A549 (cell line): ENCODE data around the gene CCL3. TPM values are rescaled to one million over a fixed set of nuclear protein-coding genes. Genes with fewer than 3 reads are reported as not detected.
A peak's percentile ranks its signal among the peaks of the same experiment; 100 is the strongest.

Experiments used
- ATAC-seq, 2 experiments: fragments of 200-7000 bp in 1 of 2; fragments of >200 bp in 1 of 2; cut with Nextera tagmentation in 1 of 2; cut with Tn5 transposase in 1 of 2; 3 replicates each; pipeline versions ENCODE4 v1.8.0 to v1.9.1; 2018 to 2020; ENCODE audit warnings: mild to moderate bottlenecking in 1 of 2, moderate library complexity in 1 of 2
- CTCF ChIA-PET: fragments of 300-600 bp; sonication (Branson Sonifier 250); formaldehyde crosslinking; extraction: SDS; loops from one replicate; lab custom pipeline; 2021; ENCODE audit warnings: antibody characterized with exemption, inconsistent platforms; lab: Yijun Ruan, JAX
- POLR2A ChIA-PET: fragments of 350-600 bp; formaldehyde crosslinking; extraction: SDS; loops from one replicate; lab custom pipeline; 2021; ENCODE audit warnings: antibody characterized with exemption, inconsistent platforms; lab: Yijun Ruan, JAX
- DNase-seq, 2 experiments: peaks; one replicate each; pipeline versions ENCODE4 v3.0.0 to v3.0.0-alpha.2; 2011 to 2016; ENCODE audit warnings: low read depth in 1 of 2, low spot score in 1 of 2
- FAIRE-seq: peaks from 2 replicates; lab custom pipeline; 2011; peaks lifted over from hg19 to GRCh38; lab: Jason Lieb, UNC
- H3K27ac ChIP-seq, 2 experiments: fragments of >200 bp; sonication (Bioruptor Twin); formaldehyde crosslinking; 3 replicates each; pipeline ENCODE4 v1.5.1; 2016 to 2017
- H3K4me1 ChIP-seq: fragments of >200 bp; sonication (Bioruptor Twin); formaldehyde crosslinking; 3 replicates; pipeline ENCODE4 v1.6.1; 2016
- H3K4me2 ChIP-seq: fragments of >200 bp; sonication (Bioruptor Twin); formaldehyde crosslinking; 3 replicates; pipeline ENCODE4 v1.6.1; 2016
- H3K4me3 ChIP-seq: fragments of >200 bp; sonication (Bioruptor Twin); formaldehyde crosslinking; 3 replicates; pipeline ENCODE4 v1.5.1; 2016
- H3K9me3 ChIP-seq: fragments of >200 bp; sonication (Bioruptor Twin); formaldehyde crosslinking; 3 replicates; pipeline ENCODE4 v1.6.1; 2016
- BCL3 ChIP-seq: fragments of >200 bp; sonication (Bioruptor Twin); formaldehyde crosslinking; IDR thresholded peaks from 3 replicates; pipeline ENCODE4 v1.6.1; 2016
- CBX2 ChIP-seq: fragments of 200-600 bp; sonication (generic); IDR thresholded peaks from 2 replicates; pipeline ENCODE4 v1.6.1; 2016; ENCODE audit warnings: low read depth, mild to moderate bottlenecking, borderline replicate concordance
- CBX8 ChIP-seq: fragments of 200-600 bp; sonication (generic); IDR thresholded peaks from 2 replicates; pipeline ENCODE4 v1.6.1; 2016
- CEBPB ChIP-seq, 2 experiments: fragments of >200 bp in 1 of 2; sonication (Bioruptor Twin) in 1 of 2; formaldehyde crosslinking in 1 of 2; IDR thresholded peaks; 2 replicates each; pipeline ENCODE4 v1.6.1; 2012 to 2016
- CTCF ChIP-seq: fragments of >200 bp; sonication (Bioruptor Twin); formaldehyde crosslinking; IDR thresholded peaks from 3 replicates; pipeline ENCODE4 v1.5.1; 2016
- EHMT2 ChIP-seq: fragments of 200-600 bp; sonication (generic); IDR thresholded peaks from 2 replicates; pipeline ENCODE4 v1.6.1; 2016; ENCODE audit warnings: antibody characterized with exemption, low read depth, mild to moderate bottlenecking, moderate library complexity
- ESRRA ChIP-seq: fragments of 150-350 bp; IDR thresholded peaks from 2 replicates; pipeline ENCODE4 v1.6.1; 2014; ENCODE audit warnings: mild to moderate bottlenecking, low read length, borderline replicate concordance
- FOXS1 ChIP-seq: fragments of 250-450 bp; sonication (Bioruptor Pico); IDR thresholded peaks from 2 replicates; pipeline ENCODE4 v1.5.0; 2020; ENCODE audit warnings: mild to moderate bottlenecking, moderate library complexity
- GATA3 ChIP-seq: IDR thresholded peaks from 2 replicates; pipeline ENCODE4 v1.6.1; 2012; ENCODE audit warnings: borderline replicate concordance
- HDAC2 ChIP-seq: fragments of 200-600 bp; sonication (generic); IDR thresholded peaks from 2 replicates; pipeline ENCODE4 v1.6.1; 2016
- HEYL ChIP-seq: fragments of 250-450 bp; sonication (Bioruptor Pico); IDR thresholded peaks from 2 replicates; pipeline ENCODE4 v1.8.0; 2021; ENCODE audit warnings: mild to moderate bottlenecking, moderate library complexity
- HOXA7 ChIP-seq: fragments of 250-450 bp; sonication (Bioruptor Pico); IDR thresholded peaks from 2 replicates; pipeline ENCODE4 v1.5.0; 2020; ENCODE audit warnings: mild to moderate bottlenecking, moderate library complexity
- JUN ChIP-seq, 2 experiments: fragments of >200 bp; sonication (Bioruptor Twin); formaldehyde crosslinking; IDR thresholded peaks; 2 replicates in 1 of 2; 3 replicates in 1 of 2; pipeline ENCODE4 v1.6.1; 2016 to 2017
- MAX ChIP-seq: IDR thresholded peaks from 2 replicates; pipeline ENCODE4 v1.6.1; 2012
- MYC ChIP-seq: IDR thresholded peaks from 2 replicates; pipeline ENCODE4 v1.6.1; 2012; ENCODE audit warnings: mild to moderate bottlenecking, inconsistent platforms, low read length, improper control_type of control experiment, borderline replicate concordance
- NFE2L2 ChIP-seq: fragments of 150-350 bp; conservative IDR thresholded peaks from 2 replicates; pipeline ENCODE4 v1.6.1; 2014; ENCODE audit warnings: low read length
- NPAS2 ChIP-seq: fragments of 250-450 bp; sonication (Bioruptor Pico); IDR thresholded peaks from 2 replicates; pipeline ENCODE4 v1.8.0; 2022; ENCODE audit warnings: mild to moderate bottlenecking, moderate library complexity, borderline replicate concordance
- NR3C1 ChIP-seq: fragments of >200 bp; sonication (Bioruptor Twin); formaldehyde crosslinking; IDR thresholded peaks from 3 replicates; pipeline ENCODE4 v1.6.1; 2017
- RAD21 ChIP-seq, 2 experiments: fragments of >200 bp in 1 of 2; sonication (Bioruptor Twin) in 1 of 2; formaldehyde crosslinking in 1 of 2; IDR thresholded peaks in 1 of 2; conservative IDR thresholded peaks in 1 of 2; 2 replicates in 1 of 2; 3 replicates in 1 of 2; pipeline ENCODE4 v1.6.1; 2012 to 2018; ENCODE audit warnings: inconsistent platforms in 1 of 2
- RARB ChIP-seq: fragments of 250-450 bp; sonication (Bioruptor Pico); IDR thresholded peaks from 2 replicates; pipeline ENCODE4 v1.8.0; 2021; ENCODE audit warnings: mild to moderate bottlenecking, moderate library complexity
- RCOR1 ChIP-seq: fragments of 150-350 bp; IDR thresholded peaks from 2 replicates; pipeline ENCODE4 v1.6.1; 2014; ENCODE audit warnings: antibody characterized with exemption, low read length, low read depth
- RNF2 ChIP-seq: fragments of 200-600 bp; sonication (generic); IDR thresholded peaks from 2 replicates; pipeline ENCODE4 v1.6.1; 2016; ENCODE audit warnings: low read depth, mild to moderate bottlenecking, antibody characterized with exemption, moderate library complexity, borderline replicate concordance
- SMC3 ChIP-seq: fragments of >200 bp; sonication (Bioruptor Twin); formaldehyde crosslinking; IDR thresholded peaks from 3 replicates; pipeline ENCODE4 v1.6.1; 2018; ENCODE audit warnings: inconsistent platforms
- TP53 ChIP-seq: fragments of 250-450 bp; sonication (Bioruptor Pico); IDR thresholded peaks from 2 replicates; pipeline ENCODE4 v1.5.0; 2021; ENCODE audit warnings: mild to moderate bottlenecking, moderate library complexity
- ZC3H11A ChIP-seq: fragments of 450-650 bp; IDR thresholded peaks from 2 replicates; pipeline ENCODE4 v1.6.1; 2014; ENCODE audit warnings: antibody characterized with exemption, mild to moderate bottlenecking
- ZFP36 ChIP-seq: fragments of 450-650 bp; IDR thresholded peaks from 2 replicates; pipeline ENCODE4 v1.6.1; 2014; ENCODE audit warnings: borderline replicate concordance; ENCODE audit not compliant: partially characterized antibody
- ZSCAN20 ChIP-seq: fragments of 250-450 bp; sonication (Bioruptor Pico); IDR thresholded peaks from 2 replicates; pipeline ENCODE4 v1.8.0; 2022; ENCODE audit warnings: mild to moderate bottlenecking, moderate library complexity
- WGBS: methylation state at CpG from one replicate; pipeline ENCODE4 v1.1.6; 2017; ENCODE audit errors: missing lambda C conversion rate; 5-methylcytosine and 5-hydroxymethylcytosine counted together
- polyA plus RNA-seq, 4 experiments: library from polyadenylated mRNA; depleted of rRNA in 3 of 4; stranded (reverse); fragments of >200 nt; fragmentation: RNase III in 1 of 4; extraction: RNeasy Plus Mini Kit Qiagen cat#74134 plus additional on column Dnase treatment in 1 of 4; gene quantifications; 2 replicates in 3 of 4; 3 replicates in 1 of 4; pipeline ENCODE4 v1.2.3, GENCODE V29; 2011 to 2017
- TF ChIP-seq, protein P1 (sequence below): fragments of >200 bp; sonication (Bioruptor Twin); formaldehyde crosslinking; IDR thresholded peaks from 2 replicates; pipeline ENCODE4 v1.6.1; 2016

CCL3 gene
- polyA plus RNA-seq, 2 of the 4 experiments (the other 2 are of a cell fraction): not detected

GRCh38 chr17:36092230-36092629 lies 2.3 kb upstream of the CCL3 start:
- no peak for DNase-seq
- CTCF ChIA-PET: interaction anchor here (0.6 to 1.3 kb wide), 2 partner anchors 10 to 57 kb away, joined by 3 to 6 read pairs; no protein-coding TSS in a partner anchor
- POLR2A ChIA-PET: no interaction called here
- H3K4me2 ChIP-seq: no peak overlapping the region
- no peaks in the 10 kb centered on the region for H3K4me1 ChIP-seq
- FAIRE-seq: no peak
- WGBS: 25% methylated on average over 4 of the region's 4 CpGs
- H3K27ac ChIP-seq: no peak overlapping the region
- H3K4me3 ChIP-seq: no peak overlapping the region
- no peaks in the 10 kb centered on the region for H3K9me3 ChIP-seq
- no peak for ATAC-seq
- TF ChIP-seq TP53 (CRISPR knock-in tag): no peak
- no peak for TF ChIP-seq NPAS2
- no peak for TF ChIP-seq CTCF
- no peak for TF ChIP-seq CBX8
- no peak for TF ChIP-seq ESRRA
- TF ChIP-seq ZSCAN20 (CRISPR knock-in tag): no peak
- TF ChIP-seq FOXS1 (CRISPR knock-in tag): no peak
- TF ChIP-seq ZC3H11A: no peak
- no peak for TF ChIP-seq HDAC2
- no peak for TF ChIP-seq EHMT2
- TF ChIP-seq, protein P1, sequence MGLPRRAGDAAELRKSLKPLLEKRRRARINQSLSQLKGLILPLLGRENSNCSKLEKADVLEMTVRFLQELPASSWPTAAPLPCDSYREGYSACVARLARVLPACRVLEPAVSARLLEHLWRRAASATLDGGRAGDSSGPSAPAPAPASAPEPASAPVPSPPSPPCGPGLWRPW: no peak
- no peak for TF ChIP-seq CEBPB (IDR thresholded peaks at IDR 0.05)
- TF ChIP-seq NFE2L2: no peak
- TF ChIP-seq CBX2: no peak
- TF ChIP-seq ZFP36: no peak
- TF ChIP-seq RAD21 (conservative IDR thresholded peaks at IDR 0.05 in 1 of 2, IDR thresholded peaks at IDR 0.05 in 1 of 2): no peak

- CTCF ChIA-PET: interaction anchor here (1.1 to 1.6 kb wide), 3 partner anchors 16 to 394 kb away, joined by 3 to 5 read pairs (median 4); no protein-coding TSS in a partner anchor
- TF ChIP-seq JUN (IDR thresholded peaks at IDR 0.05) (no peak), HOXA7 (CRISPR knock-in tag) (no peak), RNF2 (peak; percentile 42; the same call in 1 of the 2 replicates)
- no peak for DNase-seq
- Histone ChIP-seq H3K4me2 (no peak overlapping the region), H3K4me3 (no peak overlapping the region), H3K9me3 (no peaks in the 10 kb centered on the region), H3K4me1 (no peaks in the 10 kb centered on the region), H3K27ac (no peak overlapping the region)
- no peak for ATAC-seq
- POLR2A ChIA-PET: no interaction called here
- no peak for FAIRE-seq
- 2% methylated on average over 4 of the region's 4 CpGs for WGBS
These were observed 541 bp downstream of the CCL3 start for GRCh38 chr17:36089339-36089865.

DNA sequence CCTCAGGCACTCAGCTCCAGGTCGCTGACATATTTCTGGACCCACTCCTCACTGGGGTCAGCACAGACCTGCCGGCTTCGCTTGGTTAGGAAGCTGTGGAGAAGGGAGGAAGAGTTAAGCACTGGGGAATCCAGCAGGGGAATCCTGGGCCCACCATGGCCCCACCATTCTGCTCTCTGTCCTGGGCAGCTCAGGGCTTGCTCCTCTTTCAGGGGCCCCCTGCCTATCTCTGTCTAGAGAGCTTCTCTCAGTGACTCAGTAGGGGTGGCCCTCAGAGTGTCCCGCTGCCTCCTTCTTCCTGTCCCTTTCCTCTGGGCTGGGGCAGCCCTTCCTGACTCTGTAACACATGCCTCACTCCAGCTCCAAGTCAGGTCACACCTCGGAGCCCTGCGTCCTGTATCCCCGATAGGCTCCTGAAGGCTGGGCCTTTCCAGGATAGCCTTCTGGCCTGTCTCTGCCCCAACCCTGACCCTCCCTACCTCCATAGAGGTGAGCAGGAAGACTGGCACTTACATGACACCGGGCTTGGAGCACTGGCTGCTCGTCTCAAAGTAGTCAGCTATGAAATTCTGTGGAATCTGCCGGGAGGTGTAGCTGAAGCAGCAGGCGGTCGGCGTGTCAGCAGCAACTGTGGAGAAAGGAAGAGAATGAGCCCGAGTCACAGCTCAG lies 1.1 kb downstream of the CCL3 start:
- whole genome bisulfite sequencing: 60% methylated on average over 14 of the region's 14 CpGs
- Histone ChIP-seq H3K4me1 (no peaks in the 10 kb centered on the region), H3K4me2 (no peak overlapping the region), H3K9me3 (no peaks in the 10 kb centered on the region), H3K27ac (no peak overlapping the region), H3K4me3 (no peak overlapping the region)
- DNase-seq (no peak), FAIRE-seq (no peak), ATAC-seq (peak; percentile 16 to 38; a peak in 2 of 6 replicates)
- ChIA-PET POLR2A (no interaction called here), CTCF (interaction anchor here (0.8 to 1.6 kb wide), 4 partner anchors 29 to 395 kb away, joined by 3 to 5 read pairs (median 3); no protein-coding TSS in a partner anchor)
- TF ChIP-seq BCL3: no peak
- no peak for TF ChIP-seq MYC
- no peak for TF ChIP-seq JUN (IDR thresholded peaks at IDR 0.05)
- TF ChIP-seq GATA3: no peak
- no peak for TF ChIP-seq NPAS2
- TF ChIP-seq SMC3: no peak
- no peak for TF ChIP-seq MAX
- no peak for TF ChIP-seq NR3C1
- TF ChIP-seq ESRRA: no peak
- TF ChIP-seq CTCF: no peak
- no peak for TF ChIP-seq RARB
- TF ChIP-seq CBX8: no peak
- no peak for TF ChIP-seq RCOR1
- no peak for TF ChIP-seq TP53 (CRISPR knock-in tag)
- TF ChIP-seq HEYL (CRISPR knock-in tag): no peak
- no peak for TF ChIP-seq RNF2
- TF ChIP-seq ZFP36: no peak
